DOHH2 (cell line): Measurements from ENCODE around the gene PSMB4.

Experiments used
- EZH2phosphoT487 ChIP-seq: fragments of 200-600 bp; sonication (generic); IDR thresholded peaks from 2 replicates; pipeline ENCODE4 v1.6.1; 2017; ENCODE audit warnings: borderline replicate concordance, mild to moderate bottlenecking, antibody characterized with exemption, low read length, moderate library complexity, mixed read lengths
- TF ChIP-seq, protein P1 (sequence below): fragments of 200-600 bp; sonication (generic); IDR thresholded peaks from one replicate; pipeline ENCODE4 v1.5.1; 2014; ENCODE audit warnings: antibody characterized with exemption, mild to moderate bottlenecking, low read depth, low read length; ENCODE audit not compliant: poor library complexity, severe bottlenecking

DNA sequence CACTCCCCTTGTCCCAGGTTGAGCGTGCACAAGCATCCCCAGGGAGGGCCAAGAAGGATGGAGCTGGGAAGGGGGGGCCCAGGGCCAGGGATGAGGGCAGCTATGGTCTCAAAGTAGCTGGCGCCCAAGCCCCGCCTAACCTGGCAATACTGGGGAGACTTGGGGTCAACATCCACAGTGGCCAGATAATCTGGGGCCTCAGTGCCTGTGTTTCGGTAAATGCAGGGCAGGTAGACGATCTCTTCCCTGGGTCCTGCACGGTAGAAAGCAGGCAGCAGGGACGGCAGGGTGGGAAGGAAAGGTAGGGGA is 30.1 kb upstream of the PSMB4 start:
- TF ChIP-seq, protein P1, sequence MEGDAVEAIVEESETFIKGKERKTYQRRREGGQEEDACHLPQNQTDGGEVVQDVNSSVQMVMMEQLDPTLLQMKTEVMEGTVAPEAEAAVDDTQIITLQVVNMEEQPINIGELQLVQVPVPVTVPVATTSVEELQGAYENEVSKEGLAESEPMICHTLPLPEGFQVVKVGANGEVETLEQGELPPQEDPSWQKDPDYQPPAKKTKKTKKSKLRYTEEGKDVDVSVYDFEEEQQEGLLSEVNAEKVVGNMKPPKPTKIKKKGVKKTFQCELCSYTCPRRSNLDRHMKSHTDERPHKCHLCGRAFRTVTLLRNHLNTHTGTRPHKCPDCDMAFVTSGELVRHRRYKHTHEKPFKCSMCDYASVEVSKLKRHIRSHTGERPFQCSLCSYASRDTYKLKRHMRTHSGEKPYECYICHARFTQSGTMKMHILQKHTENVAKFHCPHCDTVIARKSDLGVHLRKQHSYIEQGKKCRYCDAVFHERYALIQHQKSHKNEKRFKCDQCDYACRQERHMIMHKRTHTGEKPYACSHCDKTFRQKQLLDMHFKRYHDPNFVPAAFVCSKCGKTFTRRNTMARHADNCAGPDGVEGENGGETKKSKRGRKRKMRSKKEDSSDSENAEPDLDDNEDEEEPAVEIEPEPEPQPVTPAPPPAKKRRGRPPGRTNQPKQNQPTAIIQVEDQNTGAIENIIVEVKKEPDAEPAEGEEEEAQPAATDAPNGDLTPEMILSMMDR = no peak
- no peak for TF ChIP-seq EZH2phosphoT487
